Suprapubic skin (tissue), 4 donors: ENCODE measurements around the gene CENPM. TPM values are rescaled to one million over a fixed set of nuclear protein-coding genes. Genes with fewer than 3 reads are reported as not detected.

ENCODE experiments used
- DNase-seq, 2 donors: peaks; one replicate each; pipeline ENCODE4 v3.0.0-alpha.2; 2019; ENCODE audit warnings: low spot score in 2 of 2
- H3K27ac ChIP-seq: fragments of 200-600 bp; sonication (generic); one replicate; pipeline ENCODE4 v1.5.1; 2019
- H3K27me3 ChIP-seq: fragments of 200-600 bp; sonication (generic); one replicate; pipeline ENCODE4 v1.5.1; 2019
- H3K36me3 ChIP-seq: fragments of 200-600 bp; sonication (generic); one replicate; pipeline ENCODE4 v1.5.1; 2019
- H3K4me1 ChIP-seq: fragments of 200-600 bp; sonication (generic); one replicate; pipeline ENCODE4 v1.5.1; 2019
- H3K4me3 ChIP-seq: fragments of 200-600 bp; sonication (generic); one replicate; pipeline ENCODE4 v1.5.1; 2019; ENCODE audit warnings: mild to moderate bottlenecking
- H3K9me3 ChIP-seq: fragments of 200-600 bp; sonication (generic); one replicate; pipeline ENCODE4 v1.5.1; 2019
- EP300 ChIP-seq: sonication (generic); formaldehyde crosslinking; IDR thresholded peaks from one replicate; pipeline ENCODE4 v1.6.1; 2017; ENCODE audit warnings: antibody characterized with exemption
- POLR2A ChIP-seq, 2 donors: fragments of 450-650 bp; IDR thresholded peaks; one replicate each; pipeline ENCODE4 v1.6.1; 2017; ENCODE audit warnings: antibody characterized with exemption in 2 of 2, mild to moderate bottlenecking in 2 of 2, moderate library complexity in 2 of 2
- POLR2AphosphoS5 ChIP-seq, 3 donors: sonication (generic); formaldehyde crosslinking; IDR thresholded peaks; one replicate each; pipeline ENCODE4 v1.6.1; 2017; ENCODE audit warnings: antibody characterized with exemption in 3 of 3
- WGBS: methylation state at CpG from one replicate; pipeline ENCODE4 v1.1.5; 2018; 5-methylcytosine and 5-hydroxymethylcytosine counted together
- total RNA-seq, 4 donors: library from RNA; depleted of rRNA; stranded (reverse); fragments of >200 nt; gene quantifications; one replicate each; pipeline ENCODE4 v1.1.0, GENCODE V29; 2016
- TF ChIP-seq, protein P1 (sequence below), 2 donors: fragments of 200-600 bp in 1 of 2; fragments of 450-650 bp in 1 of 2; sonication (generic) in 1 of 2; IDR thresholded peaks; one replicate each; pipeline ENCODE4 v1.5.1; 2016 to 2019; ENCODE audit warnings: antibody characterized with exemption in 2 of 2, mild to moderate bottlenecking in 1 of 2, moderate library complexity in 1 of 2

The CENPM gene
- total RNA-seq, 4 donors from 2014 or later = 8.8 to 16.5 (median 9.2) TPM

DNA sequence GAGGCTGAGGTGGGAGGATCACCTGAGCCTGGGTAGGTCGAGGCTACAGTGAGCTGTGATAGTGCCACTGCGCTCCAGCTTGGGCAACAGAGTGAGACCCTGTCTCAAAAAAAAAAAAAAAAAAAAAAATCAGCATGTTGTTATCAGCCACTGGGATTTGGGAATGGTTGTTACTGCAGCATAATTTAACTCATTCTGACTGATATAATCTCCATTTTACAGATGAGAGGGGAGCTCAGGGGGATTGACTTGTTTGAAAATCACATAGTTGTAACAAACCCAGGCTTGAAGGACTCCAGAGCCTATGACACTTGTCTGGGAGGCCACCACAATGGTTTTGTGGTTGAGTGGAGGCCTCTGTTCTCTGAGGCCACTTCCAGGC, 19.3 kb upstream of the CENPM start:
- no peak for TF ChIP-seq EP300
- TF ChIP-seq, protein P1, sequence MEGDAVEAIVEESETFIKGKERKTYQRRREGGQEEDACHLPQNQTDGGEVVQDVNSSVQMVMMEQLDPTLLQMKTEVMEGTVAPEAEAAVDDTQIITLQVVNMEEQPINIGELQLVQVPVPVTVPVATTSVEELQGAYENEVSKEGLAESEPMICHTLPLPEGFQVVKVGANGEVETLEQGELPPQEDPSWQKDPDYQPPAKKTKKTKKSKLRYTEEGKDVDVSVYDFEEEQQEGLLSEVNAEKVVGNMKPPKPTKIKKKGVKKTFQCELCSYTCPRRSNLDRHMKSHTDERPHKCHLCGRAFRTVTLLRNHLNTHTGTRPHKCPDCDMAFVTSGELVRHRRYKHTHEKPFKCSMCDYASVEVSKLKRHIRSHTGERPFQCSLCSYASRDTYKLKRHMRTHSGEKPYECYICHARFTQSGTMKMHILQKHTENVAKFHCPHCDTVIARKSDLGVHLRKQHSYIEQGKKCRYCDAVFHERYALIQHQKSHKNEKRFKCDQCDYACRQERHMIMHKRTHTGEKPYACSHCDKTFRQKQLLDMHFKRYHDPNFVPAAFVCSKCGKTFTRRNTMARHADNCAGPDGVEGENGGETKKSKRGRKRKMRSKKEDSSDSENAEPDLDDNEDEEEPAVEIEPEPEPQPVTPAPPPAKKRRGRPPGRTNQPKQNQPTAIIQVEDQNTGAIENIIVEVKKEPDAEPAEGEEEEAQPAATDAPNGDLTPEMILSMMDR (IDR thresholded peaks at IDR 0.05) = no peak
- TF ChIP-seq POLR2A (IDR thresholded peaks at IDR 0.05) = no peak
- no peak for TF ChIP-seq POLR2AphosphoS5 (IDR thresholded peaks at IDR 0.05)
- H3K36me3 ChIP-seq = no peaks in the 10 kb centered on the region
- no peaks in the 10 kb centered on the region for H3K9me3 ChIP-seq
- peaks cover 2% of the 10 kb centered on the region for H3K27me3 ChIP-seq
- no peak for DNase-seq
- WGBS = 98% methylated on average over 2 of the region's 2 CpGs
- H3K4me3 ChIP-seq = no peak overlapping the region
- no peak overlapping the region for H3K27ac ChIP-seq
- no peaks in the 10 kb centered on the region for H3K4me1 ChIP-seq

DNA sequence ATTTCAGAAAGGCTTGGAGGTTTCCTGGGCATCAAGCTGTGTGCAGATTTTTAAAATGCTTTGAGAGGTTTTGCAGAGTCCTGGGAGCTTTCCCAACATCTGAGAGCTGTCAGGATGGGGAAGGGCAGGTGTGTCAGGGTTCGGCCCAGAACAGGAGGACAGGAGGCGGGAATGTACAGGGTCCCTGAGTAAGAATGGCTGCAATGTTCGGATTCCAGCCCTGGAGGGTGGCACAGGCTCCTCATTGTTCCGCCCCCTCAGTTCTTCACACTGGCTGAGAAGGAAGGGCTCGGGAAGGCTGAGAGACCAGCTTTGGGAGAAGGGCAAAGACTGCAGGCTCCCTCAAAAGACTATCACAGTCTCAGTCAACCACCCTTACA, 17.1 kb upstream of the CENPM start:
- no peak for TF ChIP-seq EP300
- TF ChIP-seq, protein P1 (IDR thresholded peaks at IDR 0.05) = no peak
- TF ChIP-seq POLR2AphosphoS5 (IDR thresholded peaks at IDR 0.05) = no peak
- TF ChIP-seq POLR2A (IDR thresholded peaks at IDR 0.05) = no peak
- no peaks in the 10 kb centered on the region for H3K4me1 ChIP-seq
- H3K36me3 ChIP-seq = no peaks in the 10 kb centered on the region
- WGBS = 54% methylated on average over 5 of the region's 5 CpGs
- no peak for DNase-seq
- H3K27me3 ChIP-seq = no peaks in the 10 kb centered on the region
- no peak overlapping the region for H3K4me3 ChIP-seq
- no peak overlapping the region for H3K27ac ChIP-seq
- H3K9me3 ChIP-seq = no peaks in the 10 kb centered on the region

DNA sequence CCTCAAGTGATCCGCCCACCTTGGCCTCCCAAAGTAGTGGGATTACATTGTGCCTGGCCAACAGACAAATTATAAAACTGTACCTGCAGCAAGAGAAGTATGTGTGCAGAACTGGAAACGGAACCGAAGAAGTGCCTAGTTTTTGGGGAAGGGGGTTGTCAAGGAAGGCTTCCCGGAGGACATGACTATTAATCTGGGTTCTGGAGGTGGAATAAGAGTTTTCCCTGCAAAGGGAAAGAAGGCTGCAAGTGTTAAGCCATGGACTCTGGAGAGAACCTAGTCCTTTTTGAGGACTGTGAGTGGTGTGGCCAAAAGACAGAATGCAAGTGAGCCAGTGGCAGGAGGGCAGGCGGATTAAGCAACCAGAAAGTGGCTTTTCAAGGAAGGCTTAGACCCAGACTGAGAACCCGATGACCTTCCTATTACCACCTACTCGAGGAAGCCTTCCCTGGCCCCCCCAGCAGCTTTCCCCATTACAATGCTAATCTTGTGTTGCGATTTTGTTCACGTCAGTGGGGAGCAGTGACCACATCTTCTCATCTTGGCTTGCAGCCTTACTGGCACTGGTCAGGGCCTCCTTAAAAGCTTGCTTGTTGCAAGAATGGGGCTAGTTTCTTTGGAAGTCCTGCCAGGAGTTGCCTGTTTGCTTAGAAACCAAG, 16.6 kb upstream of the CENPM start:
- Histone ChIP-seq H3K9me3 (no peaks in the 10 kb centered on the region), H3K27ac (no peak overlapping the region), H3K27me3 (no peaks in the 10 kb centered on the region), H3K4me1 (no peaks in the 10 kb centered on the region), H3K4me3 (no peak overlapping the region), H3K36me3 (no peaks in the 10 kb centered on the region)
- no peak for DNase-seq
- 78% methylated on average over 9 of the region's 9 CpGs for WGBS
- TF ChIP-seq EP300 = no peak
- TF ChIP-seq POLR2A (IDR thresholded peaks at IDR 0.05) = no peak
- no peak for TF ChIP-seq POLR2AphosphoS5 (IDR thresholded peaks at IDR 0.05)
- TF ChIP-seq, protein P1 (IDR thresholded peaks at IDR 0.05) = no peak

DNA sequence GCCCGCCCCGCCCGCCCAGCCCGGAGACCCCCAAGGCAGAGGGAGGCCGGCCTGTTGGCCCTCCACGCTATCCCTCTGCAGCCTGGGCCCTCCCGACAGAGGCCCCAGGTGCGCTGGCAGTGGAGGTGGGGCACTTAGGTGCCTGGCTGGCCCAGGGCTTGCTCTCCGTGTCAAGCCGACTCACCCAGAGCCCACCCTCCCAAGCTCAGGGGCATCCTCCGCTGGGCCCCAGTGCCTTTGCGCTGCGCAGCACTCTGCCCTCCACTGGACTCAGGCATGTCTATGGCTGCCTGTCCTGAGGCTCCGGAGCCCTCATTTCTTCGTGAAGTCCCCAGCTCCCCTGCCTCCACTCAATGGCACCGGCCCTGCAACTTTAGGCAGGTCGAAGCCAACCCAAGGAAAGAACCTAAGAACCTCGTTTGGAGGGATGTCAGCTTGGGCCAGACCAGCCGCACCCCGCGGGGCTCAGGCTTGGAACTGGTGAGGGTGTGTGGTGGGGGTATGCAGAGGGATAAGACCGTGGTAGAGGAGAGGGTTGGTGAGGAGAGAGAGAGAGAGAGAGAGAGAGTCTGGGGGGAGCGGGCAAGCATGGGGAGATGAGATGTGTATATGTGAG, 11.1 kb upstream of the CENPM start:
- Histone ChIP-seq H3K4me1 (peaks cover 7% of the 10 kb centered on the region), H3K27me3 (no peaks in the 10 kb centered on the region), H3K36me3 (no peaks in the 10 kb centered on the region), H3K9me3 (no peaks in the 10 kb centered on the region), H3K4me3 (peak overlapping the region; percentile 27), H3K27ac (no peak overlapping the region)
- TF ChIP-seq, protein P1 (IDR thresholded peaks at IDR 0.05) = no peak
- TF ChIP-seq POLR2AphosphoS5 (IDR thresholded peaks at IDR 0.05) (no peak), EP300 (no peak), POLR2A (IDR thresholded peaks at IDR 0.05) (no peak)
- no peak for DNase-seq
- 81% methylated on average over 10 of the region's 23 CpGs for WGBS

DNA sequence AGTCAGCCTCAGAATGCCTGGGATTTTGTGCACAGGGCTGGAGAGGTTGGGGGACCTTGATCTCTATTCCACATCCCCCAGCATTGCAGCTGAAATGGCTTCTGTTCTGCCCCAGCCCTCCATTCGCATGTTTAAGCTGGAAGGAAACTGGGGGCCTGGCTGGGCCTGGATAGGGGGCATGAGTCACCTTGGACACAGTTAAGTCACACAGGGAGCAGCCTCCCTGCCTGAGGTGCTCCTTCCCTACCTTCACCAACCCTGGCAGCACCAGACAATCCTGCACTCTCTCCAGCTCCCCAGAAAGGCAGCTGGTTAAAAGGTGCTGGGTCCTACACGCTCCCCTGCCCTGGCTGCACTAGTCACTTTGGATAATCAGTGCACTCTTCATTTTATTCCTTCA, 5.8 kb upstream of the CENPM start:
- Histone ChIP-seq H3K4me1 (peaks cover 3% of the 10 kb centered on the region), H3K27ac (no peak overlapping the region), H3K36me3 (no peaks in the 10 kb centered on the region), H3K4me3 (no peak overlapping the region), H3K27me3 (peaks cover 7% of the 10 kb centered on the region), H3K9me3 (no peaks in the 10 kb centered on the region)
- 78% methylated on average over 2 of the region's 2 CpGs for WGBS
- TF ChIP-seq POLR2AphosphoS5 (IDR thresholded peaks at IDR 0.05) (no peak), POLR2A (IDR thresholded peaks at IDR 0.05) (no peak), EP300 (no peak)
- TF ChIP-seq, protein P1 (IDR thresholded peaks at IDR 0.05) = no peak
- DNase-seq = no peak
